Measurements from ENCODE around the gene GPR62. TPM values are rescaled to one million over a fixed set of nuclear protein-coding genes. Genes with fewer than 3 reads are reported as not detected.

GPR62 gene
- total and polyA plus RNA-seq, 2 experiments from 2014 or later: 0.10 to 0.38 TPM

GRCh38 chr3:51937611-51938450 lies 17.4 kb upstream of the GPR62 start:
- ATAC-seq: no peak
- Mint-ChIP-seq H3K27ac (no peak overlapping the region), H3K36me3 (ENCODE audit: low read depth) (peaks cover 75% of the 10 kb centered on the region), H3K4me3 (no peak overlapping the region), H3K9me3 (no peaks in the 10 kb centered on the region), H3K4me1 (peaks cover 16% of the 10 kb centered on the region), H3K27me3 (ENCODE audit: insufficient read depth, low read depth, poor library complexity) (peaks cover 11% of the 10 kb centered on the region)
- H3K4me3 ChIP-seq: no peak overlapping the region
- H3K27ac ChIP-seq (ENCODE audit: low read depth): no peak overlapping the region
- H2AFZ ChIP-seq: no peak overlapping the region
- no peaks in the 10 kb centered on the region for H3K27me3 ChIP-seq (ENCODE audit: insufficient read depth)
- 0 out of 2 replicates have a peak, but pooled peaks cover 2% of the 10 kb centered on the region for H3F3A ChIP-seq (replicated peaks; ENCODE audit: low read depth)
- H3K36me3 ChIP-seq (ENCODE audit: insufficient read depth): peaks cover 12% of the 10 kb centered on the region
- H3K79me2 ChIP-seq (replicated peaks; ENCODE audit: insufficient read depth): peaks cover 25% of the 10 kb centered on the region
- H3K9me2 ChIP-seq (ENCODE audit: insufficient read depth): no peaks in the 10 kb centered on the region
- TF ChIP-seq ETS1 (IDR thresholded peaks at IDR 0.05) (no peak), CREB1 (CRISPR knock-in tag; IDR thresholded peaks at IDR 0.05; ENCODE audit: low read depth) (no peak), ZNF462 (CRISPR knock-in tag; IDR thresholded peaks at IDR 0.05) (no peak), JUNB (IDR thresholded peaks at IDR 0.05; ENCODE audit: unreplicated experiment) (no peak), NANOG (IDR thresholded peaks at IDR 0.05; ENCODE audit: borderline replicate concordance) (no peak), STAT1 (IDR thresholded peaks at IDR 0.05; ENCODE audit: unreplicated experiment) (no peak)
- peaks cover 9% of the 10 kb centered on the region; the same call in 1 of the 2 replicates for H3K4me1 ChIP-seq (ENCODE audit: insufficient read depth)
- peaks cover 12% of the 10 kb centered on the region for H4K20me1 ChIP-seq (replicated peaks; ENCODE audit: insufficient read depth)
- DNase-seq (ENCODE audit: low spot score): no peak
- no peak overlapping the region for H3K4me2 ChIP-seq
